NCI-H226 (cell line): ENCODE measurements around the gene GPRIN1.
"Not testable (repeated sequence)": the region's sequence is repeated elsewhere in the genome, so short reads cannot be mapped to it uniquely, and the experiment has no call there.

Experiments used
- DNase-seq: peaks from one replicate; pipeline ENCODE4 v3.0.0-alpha.2; 2015

Gene GPRIN1

DNA sequence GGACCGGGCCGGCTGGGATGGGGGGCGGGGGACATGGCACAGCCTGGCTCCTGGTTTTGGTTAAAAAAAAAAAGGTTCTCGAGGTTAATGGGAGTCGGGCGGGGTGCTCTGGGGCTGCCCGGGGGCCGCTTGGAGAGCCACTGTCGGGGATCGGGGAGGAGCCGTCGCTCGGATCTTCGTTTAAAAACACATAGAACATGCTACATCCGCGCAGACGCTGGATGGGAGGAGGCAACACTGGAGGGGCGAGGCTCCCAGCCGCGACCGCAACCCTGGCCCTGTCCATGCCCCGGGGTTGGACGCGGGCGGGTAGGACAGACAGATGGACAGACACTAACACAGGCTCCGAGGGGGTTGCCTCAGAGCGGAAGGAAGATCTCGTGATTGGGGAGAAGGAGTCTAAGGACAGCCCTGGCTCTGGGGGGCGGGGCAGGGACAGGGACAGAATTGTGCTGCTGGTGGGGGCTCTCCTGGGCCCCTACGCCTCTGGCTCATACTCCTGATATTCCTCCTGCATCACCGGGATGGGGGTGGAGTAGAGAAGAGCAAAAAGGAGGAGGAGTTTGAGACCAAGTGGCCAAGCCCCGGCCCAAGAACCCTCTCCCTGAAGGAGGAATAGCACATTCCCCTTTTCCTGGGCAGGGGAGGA is 10.5 kb upstream of the GPRIN1 start:
- no peak for DNase-seq

DNA sequence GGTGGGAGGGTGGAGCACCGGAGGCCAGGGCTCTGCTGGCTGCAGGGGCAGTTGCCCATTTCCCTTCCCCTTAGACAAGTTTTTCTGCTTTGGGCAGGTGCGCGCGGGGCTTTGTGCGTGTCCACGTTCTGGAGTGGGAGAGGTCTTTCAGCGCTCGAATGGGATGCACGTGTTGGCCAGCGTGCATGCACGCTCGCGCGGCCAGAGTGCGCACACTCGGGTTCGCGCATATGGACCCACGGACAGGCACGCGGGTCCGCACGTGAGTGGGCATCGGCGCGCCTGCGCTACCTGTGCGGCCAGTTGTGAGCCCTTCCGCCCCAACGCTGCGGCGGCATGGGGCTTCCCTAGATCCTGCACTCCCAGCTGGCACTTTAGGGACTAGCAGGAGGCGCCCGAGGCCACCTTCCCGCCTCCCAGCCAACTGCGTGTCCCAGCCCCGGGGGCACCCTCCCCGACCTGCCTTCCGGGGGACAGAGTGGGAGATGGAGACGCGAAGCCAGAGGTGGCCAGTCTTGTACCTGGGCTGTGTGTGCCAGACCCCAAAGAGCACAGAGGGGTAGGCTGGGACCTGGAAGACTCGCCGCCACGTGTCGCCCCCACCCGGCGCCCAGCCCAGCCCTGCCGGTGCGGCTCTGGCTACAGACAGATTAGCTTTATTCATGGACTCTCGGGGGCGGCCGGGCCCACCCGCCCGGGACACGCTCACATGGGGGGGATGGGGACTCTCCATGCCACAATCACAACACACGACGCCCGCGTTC is 9.8 kb upstream of the GPRIN1 start:
- no peak for DNase-seq

DNA sequence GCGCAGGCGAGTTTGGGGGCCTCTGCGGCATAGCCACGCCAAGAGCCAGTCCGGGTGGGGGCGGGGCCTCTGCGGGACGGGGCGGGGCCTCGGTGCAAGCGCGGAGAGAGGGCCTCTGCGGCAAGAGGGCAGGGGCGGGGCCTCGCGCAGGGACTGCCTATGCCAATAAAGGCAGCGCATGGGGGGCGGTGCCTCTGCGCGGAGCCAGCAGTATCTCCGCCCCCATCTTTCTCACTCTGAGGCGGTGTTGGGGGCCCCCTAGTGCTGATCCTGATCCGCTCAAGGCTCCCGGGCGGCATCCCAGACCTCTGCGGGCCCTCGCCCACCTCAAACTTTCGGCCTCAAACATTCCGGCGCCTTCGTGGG is 9.2 kb upstream of the GPRIN1 start:
- peak; percentile 72 for DNase-seq

GRCh38 chr5:176618783-176619182 is 8.8 kb upstream of the GPRIN1 start:
- DNase-seq: no peak

DNA sequence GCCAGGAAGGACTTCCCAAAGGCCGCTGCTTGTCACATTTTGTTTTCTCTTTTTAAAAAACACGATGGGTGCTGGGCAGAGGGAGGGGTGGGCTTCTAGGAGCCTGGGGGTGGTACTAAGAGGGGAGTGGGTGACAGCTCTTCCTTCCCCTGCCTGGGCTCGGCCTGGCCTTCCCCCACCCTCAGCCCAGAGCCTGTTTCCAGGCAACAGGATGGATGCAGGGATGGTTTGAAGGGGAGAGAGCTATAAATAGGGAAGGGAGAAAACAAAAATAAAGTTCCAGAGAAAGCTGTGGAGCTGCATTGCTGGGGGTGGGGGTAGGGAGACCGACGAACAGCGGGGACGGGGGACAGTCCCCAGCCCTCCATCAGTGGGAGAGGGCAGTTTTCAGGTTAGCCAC is 6.6 kb upstream of the GPRIN1 start:
- DNase-seq: no peak

DNA sequence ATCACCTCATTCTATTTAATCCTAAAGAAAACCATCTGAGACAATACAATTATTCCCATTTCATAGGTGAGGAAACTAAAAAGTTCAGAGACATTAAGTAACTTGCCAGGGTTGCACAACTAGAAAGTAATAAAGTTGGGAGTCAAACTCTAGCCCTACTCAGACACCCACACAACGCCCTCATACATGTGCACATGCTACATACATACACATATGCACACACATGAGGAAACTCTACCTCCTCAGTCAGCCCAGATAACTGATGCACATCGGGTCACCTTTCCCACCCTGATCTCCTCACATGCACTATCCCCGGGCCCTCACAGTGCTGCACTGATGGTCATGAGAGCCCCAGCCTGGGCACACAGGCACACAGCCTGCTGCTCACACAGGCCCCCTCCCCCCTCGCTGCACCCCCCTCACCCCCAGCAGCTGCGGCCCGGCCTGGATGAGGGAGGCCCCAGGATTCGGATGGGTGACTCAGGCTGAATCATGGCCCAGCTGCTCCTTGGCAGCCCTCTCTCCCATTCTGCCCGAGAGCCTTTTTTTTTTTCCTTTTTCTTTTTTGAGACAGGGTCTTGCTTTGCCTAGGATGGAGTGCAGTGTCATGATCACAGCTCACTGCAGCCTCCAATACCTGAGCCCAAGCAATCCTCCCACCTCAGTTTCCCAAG is 5.0 kb upstream of the GPRIN1 start:
- peak; percentile 60 for DNase-seq

DNA sequence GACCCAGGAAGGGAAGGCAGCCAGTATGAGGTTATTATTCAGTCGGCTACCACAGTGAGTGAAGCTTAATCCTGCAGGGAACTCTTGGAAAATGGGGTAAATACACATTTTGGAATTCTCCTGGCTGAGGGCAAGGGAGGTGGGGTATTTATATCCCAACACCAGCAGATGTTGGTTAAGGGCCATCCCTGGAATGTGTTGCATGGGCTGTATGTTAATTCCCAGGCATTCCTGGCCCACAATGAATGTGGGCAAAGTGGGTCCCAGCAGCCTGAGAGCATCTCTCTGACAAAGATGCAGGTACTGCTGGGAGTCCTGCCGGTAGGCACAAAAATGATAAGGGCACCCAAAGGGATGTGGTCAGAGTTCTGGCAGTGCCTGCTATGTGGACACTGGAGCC is 2.9 kb upstream of the GPRIN1 start:
- DNase-seq: no peak

DNA sequence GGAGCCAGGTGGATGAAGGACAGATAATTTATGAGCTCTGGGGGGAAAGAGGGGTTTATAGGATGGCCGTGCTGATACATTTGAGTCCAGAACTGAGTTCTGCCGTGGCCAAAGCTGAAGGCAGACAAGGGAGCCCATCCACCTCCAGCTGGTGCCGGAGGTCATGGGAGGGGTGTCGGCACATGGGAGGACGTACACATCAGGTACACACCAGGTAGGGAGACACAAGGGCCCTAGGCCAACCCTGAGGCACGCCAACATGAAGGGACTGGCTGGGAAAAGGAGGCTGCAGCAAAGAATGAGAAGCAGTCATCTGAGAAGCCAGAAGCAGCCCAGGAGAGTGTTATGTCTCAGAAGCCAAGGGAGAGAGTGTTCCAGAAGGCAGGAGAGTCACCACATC is 2.1 kb upstream of the GPRIN1 start:
- no peak for DNase-seq

DNA sequence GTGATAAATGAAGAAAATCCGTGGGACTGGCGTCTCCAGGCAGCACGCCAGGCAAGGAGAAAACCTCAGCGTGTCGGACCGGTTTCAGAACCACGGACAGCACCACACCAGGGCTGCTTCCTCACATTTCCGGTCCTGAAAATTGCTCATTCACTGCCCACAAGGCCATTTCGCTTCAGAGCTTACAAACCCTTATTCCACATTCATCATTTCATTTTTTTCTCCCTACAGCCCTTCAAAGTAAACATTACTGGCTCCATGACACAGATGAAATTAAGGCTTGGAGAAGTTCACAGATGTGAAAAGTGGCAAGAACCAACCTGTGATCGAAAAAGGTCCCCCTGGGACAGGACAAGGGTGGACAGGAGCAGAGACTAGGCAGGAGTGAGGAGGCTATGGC is 1.5 kb upstream of the GPRIN1 start:
- DNase-seq: peak; percentile 74

- no peak for DNase-seq
These were observed 448 bp upstream of the GPRIN1 start for GRCh38 chr5:176610435-176610773.

DNA sequence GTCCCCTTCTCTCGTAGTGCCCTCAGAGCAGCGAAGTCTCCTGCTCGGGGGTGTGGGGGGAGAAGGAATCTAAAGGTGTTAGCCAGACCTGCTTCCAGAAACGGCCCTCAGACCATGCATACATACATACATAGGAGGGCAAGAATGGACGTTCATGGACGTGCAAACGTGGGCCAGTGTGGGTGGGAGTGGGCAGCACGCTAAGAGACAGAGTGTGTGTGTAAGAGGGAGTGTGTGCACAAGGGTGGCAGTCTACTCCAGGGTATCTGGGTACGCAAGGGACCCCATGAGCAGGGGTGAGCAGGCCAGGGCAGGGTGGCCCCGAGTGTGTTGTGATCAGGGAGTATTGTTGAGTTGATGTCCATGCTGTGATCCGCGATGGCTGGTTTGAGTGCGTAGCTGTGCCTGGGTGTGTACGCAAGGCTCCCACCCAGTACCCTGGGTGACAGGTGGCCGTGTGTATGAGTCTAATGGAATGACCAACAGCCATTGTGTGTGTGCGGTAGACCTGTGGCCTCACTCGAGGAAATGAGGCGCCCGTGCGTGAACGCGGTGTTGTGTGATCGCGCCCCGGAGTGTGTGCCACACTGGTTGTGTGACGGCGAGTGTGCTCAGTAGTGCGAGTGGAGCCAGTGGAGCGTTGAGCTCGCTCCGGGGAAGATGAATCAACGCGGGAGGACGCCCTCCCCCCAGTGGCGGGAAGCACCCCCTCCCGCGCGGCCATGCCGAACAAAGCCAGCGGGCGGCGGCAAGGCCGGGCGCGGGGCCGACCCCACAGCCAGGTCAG is 826 bp downstream of the GPRIN1 start:
- no peak for DNase-seq

DNA sequence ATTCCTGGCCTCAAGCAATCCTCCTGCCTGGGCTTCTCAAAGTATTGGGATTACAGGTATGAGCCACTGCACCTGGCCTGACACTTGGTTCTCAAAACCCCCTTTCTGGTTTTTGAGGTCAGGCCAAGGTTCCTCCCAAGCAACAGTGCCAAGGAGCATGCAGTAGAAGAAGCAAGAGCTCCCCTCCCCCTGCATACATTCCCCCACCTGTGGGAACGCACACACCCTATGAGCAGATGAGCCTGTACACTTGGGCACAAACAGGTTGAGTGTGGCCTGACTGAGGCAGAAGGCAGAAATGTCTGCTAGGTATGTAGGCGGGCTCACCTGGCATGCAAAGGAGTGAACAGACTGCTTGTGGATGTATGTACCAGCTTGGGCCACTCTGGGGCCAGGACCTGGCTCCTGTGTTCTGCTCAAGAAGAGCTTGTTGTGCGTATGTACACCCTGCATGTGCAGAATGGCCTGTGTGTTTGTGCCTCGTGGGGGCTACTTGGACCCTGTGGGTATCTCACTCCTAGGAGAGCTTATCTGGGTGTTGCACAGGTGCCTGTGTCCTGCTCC is 1.7 kb downstream of the GPRIN1 start:
- DNase-seq: no peak

- no peak for DNase-seq
These were observed 3.1 kb downstream of the GPRIN1 start for GRCh38 chr5:176606875-176607274.

DNA sequence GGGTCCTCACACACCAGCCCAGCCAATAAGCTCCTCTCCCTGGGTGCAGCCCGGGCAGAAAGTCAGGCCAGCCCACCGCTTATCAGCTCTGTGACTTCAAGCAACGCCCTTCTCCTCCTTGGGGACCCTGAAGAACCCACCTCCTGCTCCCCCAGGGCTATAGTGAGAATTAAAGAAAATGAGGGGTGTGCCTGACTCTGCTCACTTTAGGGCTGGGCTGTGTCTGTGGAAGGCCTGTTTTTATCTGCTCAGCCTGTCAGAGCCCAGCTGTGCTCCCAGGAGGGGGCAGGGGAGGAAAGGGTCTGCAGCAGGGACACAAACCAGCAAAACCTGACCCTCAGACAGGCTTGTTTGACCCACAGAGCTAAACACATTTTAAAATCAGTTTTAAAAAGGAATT is 3.9 kb downstream of the GPRIN1 start:
- DNase-seq: no peak

- DNase-seq: no peak
These were observed 6.9 kb downstream of the GPRIN1 start for GRCh38 chr5:176603091-176603490.

GRCh38 chr5:176601901-176602482 is 8.0 kb downstream of the GPRIN1 start:
- no peak for DNase-seq

GRCh38 chr5:176599749-176600430 is 10.1 kb downstream of the GPRIN1 start:
- not testable (repeated sequence) for DNase-seq

DNA sequence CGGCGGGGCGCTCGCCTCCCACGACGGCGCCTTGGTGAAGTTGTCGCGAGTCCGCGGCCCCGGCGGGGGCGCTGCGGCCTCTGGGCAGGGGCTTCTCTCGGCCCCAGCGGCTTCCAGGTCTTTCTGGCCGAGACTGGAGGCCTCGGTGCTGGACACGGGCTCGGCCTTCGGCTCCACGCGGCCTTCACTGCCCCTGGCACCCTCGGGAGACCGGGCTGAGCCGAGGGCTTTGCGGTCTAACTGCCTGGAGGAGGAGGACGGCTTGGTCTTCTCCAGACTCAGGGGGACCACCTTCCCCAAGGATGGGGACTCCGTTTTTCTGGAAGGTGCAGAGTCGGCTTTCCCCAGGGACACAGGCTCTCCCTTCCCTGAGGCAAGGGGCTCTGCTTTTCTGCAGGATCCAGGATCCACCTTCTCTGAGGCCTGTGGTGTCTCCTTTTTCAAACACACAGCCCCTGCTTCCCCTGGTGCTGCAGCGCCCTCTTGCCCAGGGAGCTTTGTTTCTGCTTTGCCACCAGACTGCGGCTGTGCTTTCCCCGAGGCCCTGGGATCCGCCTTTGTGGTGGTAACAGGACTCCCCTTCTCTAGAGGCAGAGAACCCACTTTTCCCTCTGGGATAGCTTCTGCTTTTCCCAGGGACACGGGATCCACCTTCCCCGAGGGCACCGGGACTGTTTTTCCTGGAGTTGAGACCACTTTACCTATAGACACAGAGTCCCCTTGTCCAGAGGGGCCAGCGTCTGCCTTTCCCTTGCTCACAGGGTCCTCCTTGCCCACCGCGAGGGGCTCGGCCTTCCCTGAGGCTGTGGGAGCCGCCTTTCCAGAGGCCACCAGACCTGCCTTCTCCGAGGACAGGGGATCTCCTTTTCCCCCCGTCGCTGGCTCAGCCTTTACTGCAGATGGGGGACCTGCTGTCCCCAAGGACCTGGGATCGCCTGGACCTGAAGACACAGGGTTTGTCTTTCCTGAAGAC is 12.3 kb downstream of the GPRIN1 start:
- no peak for DNase-seq

DNA sequence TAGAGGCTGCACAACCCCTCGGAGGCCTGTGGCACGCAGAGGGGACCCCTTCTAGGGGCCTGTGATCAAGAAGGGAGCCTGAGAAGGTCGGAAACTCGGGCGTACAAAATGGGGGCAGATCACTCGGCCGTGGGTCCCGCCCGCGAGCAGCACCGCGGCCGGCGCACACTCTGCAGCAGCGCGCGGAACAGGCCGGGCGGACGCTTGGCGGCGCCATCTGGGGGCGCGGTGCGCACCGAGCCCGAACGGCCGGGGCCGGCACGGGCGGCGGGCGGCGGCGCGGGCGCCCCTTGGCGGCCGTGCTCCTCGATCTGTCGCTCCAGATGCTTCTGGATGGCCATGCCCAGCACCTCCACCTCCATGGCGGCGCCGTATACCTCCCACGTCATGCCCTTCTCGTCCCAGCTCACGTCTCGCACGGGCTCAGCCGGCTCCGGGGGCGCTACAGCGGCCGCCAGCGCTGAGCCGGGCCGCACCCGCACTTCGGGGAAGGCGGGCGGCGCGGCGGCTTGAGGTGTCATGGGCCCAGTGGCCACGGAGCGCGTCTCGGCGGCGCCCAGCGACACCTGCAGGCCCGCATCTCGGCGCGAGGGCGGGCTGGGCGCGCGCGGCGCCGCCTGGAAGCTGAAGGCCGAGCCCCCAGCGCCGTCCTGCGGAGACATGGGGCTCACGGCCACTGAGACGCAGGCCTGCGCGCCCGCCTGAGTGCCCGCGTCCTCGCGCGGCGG is 13.1 kb downstream of the GPRIN1 start:
- no peak for DNase-seq

DNA sequence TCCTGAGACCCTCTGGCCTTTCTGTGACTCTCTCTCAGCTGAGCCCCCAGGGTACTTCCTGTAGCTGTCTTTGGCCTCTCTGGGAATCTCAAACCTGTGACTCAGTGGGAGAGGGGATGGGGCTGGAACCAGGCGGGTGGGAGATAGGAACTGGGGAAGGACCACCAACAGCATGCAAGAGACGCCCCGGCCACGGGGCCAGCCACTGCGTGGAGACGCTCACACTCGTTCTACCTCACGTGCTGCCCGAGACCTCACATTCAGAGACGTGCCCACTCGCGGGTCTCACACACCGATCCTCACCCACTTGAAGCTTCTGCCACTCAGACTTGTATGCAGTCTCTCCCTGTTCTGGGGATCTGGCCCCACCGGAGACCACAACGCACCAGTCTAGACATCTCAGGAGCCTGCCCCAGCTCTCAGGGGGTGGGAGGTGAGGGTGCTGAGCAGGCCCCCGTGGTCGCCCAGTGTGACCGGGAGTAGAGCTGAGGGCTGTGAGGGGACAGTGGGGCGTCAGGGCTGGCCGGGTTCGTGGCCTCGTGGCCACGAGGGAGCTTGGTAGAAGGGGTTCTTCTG is 13.8 kb downstream of the GPRIN1 start:
- DNase-seq: no peak
